HCT116 (cell line): ENCODE results near the gene GRXCR1. TPM values are rescaled to one million over a fixed set of nuclear protein-coding genes. Genes with fewer than 3 reads are reported as not detected.

ENCODE experiments used
- ATAC-seq: fragments of 200-7000 bp; cut with Tn5 transposase; 2 replicates; pipeline ENCODE4 v1.9.1; 2020; ENCODE audit warnings: mild to moderate bottlenecking, moderate library complexity
- Bru-seq: library from RNA; stranded (reverse); fragments of 400-500 nt; gene quantifications from one replicate; lab custom pipeline; 2021; lab: Mats Ljungman, UMichigan
- BruChase-seq, 2 experiments: library from RNA; stranded (reverse); fragments of 400-500 nt; gene quantifications; one replicate each; lab custom pipeline; 2021; lab: Mats Ljungman, UMichigan
- BruUV-seq: library from RNA; stranded (reverse); fragments of 400-500 nt; replicated peaks from 2 replicates; lab custom pipeline; 2021; lab: Mats Ljungman, UMichigan
- CTCF ChIA-PET: fragments of 300-600 bp; sonication (Branson Sonifier 250); formaldehyde crosslinking; loops from one replicate; lab custom pipeline; 2021; ENCODE audit warnings: antibody characterized with exemption; lab: Charles Lee
- POLR2A ChIA-PET: fragments of 300-600, 350-600 bp; sonication (Branson Sonifier 250); formaldehyde crosslinking; loops from one replicate; lab custom pipeline; 2021; ENCODE audit warnings: antibody characterized with exemption; lab: Charles Lee
- RAD21 ChIA-PET, 2 experiments: fragments of 300-600 bp; sonication (Branson Sonifier 250); formaldehyde crosslinking; loops; one replicate each; lab custom pipeline; 2023; ENCODE audit warnings: low total read pairs in 2 of 2; ENCODE audit not compliant: uncharacterized antibody in 2 of 2, unreplicated experiment in 2 of 2, low non-redundant PET in 1 of 2; lab: Charles Lee
- DNase-seq: peaks from one replicate; pipeline ENCODE4 v3.0.0-alpha.2; 2010; ENCODE audit warnings: low read depth, low spot score
- H2AFZ ChIP-seq: fragments of 200-600 bp; shearing (Covaris generic), sonication (generic); 2 replicates; pipeline ENCODE4 v1.6.1; 2017; ENCODE audit warnings: low read depth, mixed run types, mixed read lengths, antibody characterized with exemption, low read length; ENCODE audit not compliant: poor library complexity, severe bottlenecking
- H3K27ac ChIP-seq: 2 replicates; pipeline ENCODE4 v1.5.1; 2012; ENCODE audit warnings: low read depth, low read length
- H3K27me3 ChIP-seq: fragments of 200-600 bp; sonication (generic); 2 replicates; pipeline ENCODE4 v1.6.1; 2016; ENCODE audit warnings: mixed run types, low read length, mixed read lengths; ENCODE audit not compliant: insufficient read depth
- H3K36me3 ChIP-seq, 2 experiments: fragments of 200-500 bp in 1 of 2; fragments of 200-600 bp in 1 of 2; sonication (Bioruptor generic) in 1 of 2; sonication (generic) in 1 of 2; 2 replicates each; pipeline versions ENCODE4 v1.5.1 to v1.6.1; 2014 to 2016; ENCODE audit warnings: low read length in 2 of 2, inconsistent platforms in 1 of 2, mixed read lengths in 1 of 2, mixed run types in 1 of 2; ENCODE audit not compliant: insufficient read depth in 2 of 2, control insufficient read depth in 1 of 2
- H3K4me1 ChIP-seq, 2 experiments: fragments of 200-600 bp in 1 of 2; sonication (generic) in 1 of 2; 2 replicates each; pipeline versions ENCODE4 v1.5.1 to v1.6.1; 2012 to 2017; ENCODE audit warnings: low read length in 2 of 2, inconsistent platforms in 1 of 2, mild to moderate bottlenecking in 1 of 2, mixed read lengths in 1 of 2, mixed run types in 1 of 2, moderate library complexity in 1 of 2; ENCODE audit not compliant: insufficient read depth in 2 of 2, control insufficient read depth in 1 of 2
- H3K4me2 ChIP-seq: fragments of 200-600 bp; sonication (generic); 2 replicates; pipeline ENCODE4 v1.6.1; 2017; ENCODE audit warnings: mixed run types, low read length, mixed read lengths
- H3K4me3 ChIP-seq, 2 experiments: fragments of 200-600 bp in 1 of 2; sonication (generic) in 1 of 2; replicated peaks in 1 of 2; 2 replicates each; pipeline ENCODE4 v1.5.1; 2011 to 2016; ENCODE audit warnings: low read length in 2 of 2, control low read depth in 1 of 2, low read depth in 1 of 2, mild to moderate bottlenecking in 1 of 2, mixed read lengths in 1 of 2, mixed run types in 1 of 2
- H3K79me2 ChIP-seq: fragments of 200-600 bp; sonication (generic); 2 replicates; pipeline ENCODE4 v1.6.1; 2017; ENCODE audit warnings: mild to moderate bottlenecking, mixed run types, low read length, moderate library complexity, mixed read lengths; ENCODE audit not compliant: insufficient read depth
- H3K9ac ChIP-seq: fragments of 200-600 bp; sonication (generic); 2 replicates; pipeline ENCODE4 v1.6.1; 2016; ENCODE audit warnings: low read length, mixed read lengths
- H3K9me2 ChIP-seq: fragments of 200-600 bp; sonication (generic), shearing (Covaris generic); 2 replicates; pipeline ENCODE4 v1.6.1; 2017; ENCODE audit warnings: mixed run types, mild to moderate bottlenecking, moderate library complexity; ENCODE audit not compliant: insufficient read depth
- H3K9me3 ChIP-seq, 2 experiments: fragments of 200-500 bp in 1 of 2; fragments of 200-600 bp in 1 of 2; sonication (Bioruptor generic) in 1 of 2; sonication (generic) in 1 of 2; 2 replicates each; pipeline ENCODE4 v1.6.1; 2014 to 2017; ENCODE audit warnings: low read length in 2 of 2, mixed read lengths in 2 of 2, inconsistent platforms in 1 of 2, low read depth in 1 of 2, mild to moderate bottlenecking in 1 of 2, mixed run types in 1 of 2, moderate library complexity in 1 of 2; ENCODE audit not compliant: control insufficient read depth in 1 of 2, insufficient read depth in 1 of 2
- H4K20me1 ChIP-seq: fragments of 200-600 bp; sonication (generic), shearing (Covaris generic); 2 replicates; pipeline ENCODE4 v1.6.1; 2017; ENCODE audit warnings: mixed run types, mild to moderate bottlenecking, moderate library complexity; ENCODE audit not compliant: insufficient read depth
- CBX3 ChIP-seq: IDR thresholded peaks from 2 replicates; pipeline ENCODE4 v1.6.1; 2012; ENCODE audit warnings: low read depth
- EGR1 ChIP-seq: IDR thresholded peaks from 2 replicates; pipeline ENCODE4 v1.6.1; 2012; ENCODE audit warnings: low read depth
- EZH2 ChIP-seq: fragments of 200-600 bp; sonication (generic); IDR thresholded peaks from 2 replicates; pipeline ENCODE4 v1.6.1; 2017; ENCODE audit warnings: antibody characterized with exemption, mixed run types
- RAD21 ChIP-seq: IDR thresholded peaks from 2 replicates; pipeline ENCODE4 v1.6.1; 2012; ENCODE audit warnings: low read depth, mild to moderate bottlenecking
- TCF7L2 ChIP-seq: IDR thresholded peaks from 2 replicates; pipeline ENCODE4 v1.7.0; 2011; ENCODE audit warnings: borderline replicate concordance, inconsistent platforms; ENCODE audit not compliant: insufficient read depth, insufficient read length; ENCODE audit errors: extremely low read depth
- ZFX ChIP-seq: fragments of 450-650 bp; IDR thresholded peaks from 2 replicates; pipeline ENCODE4 v1.6.1; 2017
- intact Hi-C: fragments of 100-400 bp; cut with micrococcal nuclease; formaldehyde crosslinking; loops from 2 replicates; pipeline ENCODE4 v1.10.0; 2022
- long read RNA-seq: library from polyadenylated mRNA; unstranded; transcript quantifications from one replicate; pipeline ENCODE4 v2.0.0, GENCODE V29; 2021; ENCODE audit not compliant: unreplicated experiment
- polyA plus RNA-seq: library from polyadenylated mRNA; unstranded; fragments of >200 nt; gene quantifications from 2 replicates; pipeline ENCODE4 v1.2.1, GENCODE V29; 2012; ENCODE audit warnings: missing spikeins
- total RNA-seq: library from RNA; stranded (reverse); gene quantifications from one replicate; pipeline ENCODE4 v1.2.1, GENCODE V29; 2021; ENCODE audit not compliant: unreplicated experiment
- TF ChIP-seq, protein P1 (sequence below): IDR thresholded peaks from 2 replicates; pipeline ENCODE4 v1.6.1; 2011; ENCODE audit warnings: mild to moderate bottlenecking, low read length, moderate library complexity; ENCODE audit not compliant: insufficient replicate concordance; ENCODE audit errors: extremely low read depth
- TF ChIP-seq, protein P2 (sequence below): IDR thresholded peaks from 2 replicates; pipeline ENCODE4 v1.6.1; 2012

Gene GRXCR1
- not detected for total RNA-seq
- polyA plus RNA-seq = not detected in 2 replicates
- not detected for Bru-seq, nascent RNA
- BruChase-seq, experiment 1, labeled RNA remaining after a 6-hour chase = not detected
- BruChase-seq, experiment 2, labeled RNA remaining after a 2-hour chase = not detected
- long read RNA-seq = 0 reads

DNA sequence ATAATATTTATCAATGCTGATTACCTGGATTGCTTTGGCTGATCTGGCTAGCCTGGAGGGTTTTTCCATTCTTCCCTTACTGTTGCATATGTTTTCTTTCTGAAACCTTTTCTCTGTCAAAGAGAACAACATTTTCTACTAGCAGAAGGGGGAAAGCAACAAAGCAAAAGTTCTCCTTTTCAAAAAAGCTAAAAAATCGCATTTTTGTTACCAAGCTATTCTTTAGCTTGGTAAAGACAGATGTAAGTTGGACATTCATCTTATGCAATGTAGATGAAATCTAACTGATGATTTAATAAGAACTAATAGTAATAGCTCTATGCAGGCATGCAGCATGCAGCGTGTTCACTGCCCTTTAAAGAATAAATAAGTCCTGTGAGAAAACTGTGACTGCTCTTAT is at the start of gene GRXCR1:
Gene GRXCR1 (plus strand): TSS at position 301 of the 400 bp plus-strand sequence. CDS start 554 bp downstream, outside the sequence.
- Histone ChIP-seq H3K27me3 (no peaks in the 10 kb centered on the region), H3K4me2 (no peak within 1 kb of the TSS), H3K9me3 (peaks cover 0 to 11% of the 10 kb centered on the region in 2 experiments; a peak in 1 of 4 replicates), H3K4me1 (no peaks in the 10 kb centered on the region), H4K20me1 (no peaks in the 10 kb centered on the region), H3K9me2 (no peaks in the 10 kb centered on the region), H3K36me3 (no peaks in the 10 kb centered on the region), H3K9ac (no peak within 1 kb of the TSS), H3K79me2 (no peaks in the 10 kb centered on the region), H3K4me3 (no peak within 1 kb of the TSS), H3K27ac (no peak within 1 kb of the TSS), H2AFZ (no peak within 1 kb of the TSS)
- DNase-seq (no peak), ATAC-seq (no peak)
- RAD21 ChIA-PET = no interaction called here
- BruUV-seq = no TSS peak
- TF ChIP-seq RAD21 = no peak
- no peak for TF ChIP-seq EZH2
- TF ChIP-seq, protein P1, sequence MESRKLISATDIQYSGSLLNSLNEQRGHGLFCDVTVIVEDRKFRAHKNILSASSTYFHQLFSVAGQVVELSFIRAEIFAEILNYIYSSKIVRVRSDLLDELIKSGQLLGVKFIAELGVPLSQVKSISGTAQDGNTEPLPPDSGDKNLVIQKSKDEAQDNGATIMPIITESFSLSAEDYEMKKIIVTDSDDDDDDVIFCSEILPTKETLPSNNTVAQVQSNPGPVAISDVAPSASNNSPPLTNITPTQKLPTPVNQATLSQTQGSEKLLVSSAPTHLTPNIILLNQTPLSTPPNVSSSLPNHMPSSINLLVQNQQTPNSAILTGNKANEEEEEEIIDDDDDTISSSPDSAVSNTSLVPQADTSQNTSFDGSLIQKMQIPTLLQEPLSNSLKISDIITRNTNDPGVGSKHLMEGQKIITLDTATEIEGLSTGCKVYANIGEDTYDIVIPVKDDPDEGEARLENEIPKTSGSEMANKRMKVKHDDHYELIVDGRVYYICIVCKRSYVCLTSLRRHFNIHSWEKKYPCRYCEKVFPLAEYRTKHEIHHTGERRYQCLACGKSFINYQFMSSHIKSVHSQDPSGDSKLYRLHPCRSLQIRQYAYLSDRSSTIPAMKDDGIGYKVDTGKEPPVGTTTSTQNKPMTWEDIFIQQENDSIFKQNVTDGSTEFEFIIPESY = no peak
- no peak for TF ChIP-seq TCF7L2
- TF ChIP-seq, protein P2, sequence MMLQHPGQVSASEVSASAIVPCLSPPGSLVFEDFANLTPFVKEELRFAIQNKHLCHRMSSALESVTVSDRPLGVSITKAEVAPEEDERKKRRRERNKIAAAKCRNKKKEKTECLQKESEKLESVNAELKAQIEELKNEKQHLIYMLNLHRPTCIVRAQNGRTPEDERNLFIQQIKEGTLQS = no peak
- no peak for TF ChIP-seq CBX3
- no peak for TF ChIP-seq EGR1
- no peak for TF ChIP-seq ZFX
- CTCF ChIA-PET = no interaction called here
- intact Hi-C loops = no loop called here
- POLR2A ChIA-PET = no interaction called here
